AG04449 (cell line): Measurements from ENCODE around the gene APOBEC3B.
A peak's percentile ranks its signal among the peaks of the same experiment; 100 is the strongest.
"Not testable (repeated sequence)": the region's sequence is repeated elsewhere in the genome, so short reads cannot be mapped to it uniquely, and the experiment has no call there.

ENCODE experiments used
- CTCF ChIA-PET: fragments of 350-600 bp; formaldehyde crosslinking; extraction: SDS; loops from one replicate; lab custom pipeline; 2021; ENCODE audit warnings: antibody characterized with exemption; lab: Yijun Ruan, JAX
- POLR2A ChIA-PET: fragments of 400-600, 350-600 bp; formaldehyde crosslinking; extraction: SDS; loops from one replicate; lab custom pipeline; 2020; ENCODE audit warnings: antibody characterized with exemption, inconsistent platforms; lab: Yijun Ruan, JAX
- DNase-seq: peaks from one replicate; pipeline ENCODE4 v3.0.0-alpha.2; 2010; ENCODE audit warnings: low read depth, low spot score
- H3K4me3 ChIP-seq: 2 replicates; pipeline ENCODE4 v1.5.1; 2011; ENCODE audit warnings: low read depth, mild to moderate bottlenecking, control low read depth, low read length
- TF ChIP-seq, protein P1 (sequence below): IDR thresholded peaks from one replicate; pipeline ENCODE4 v1.5.1; 2011; ENCODE audit warnings: mild to moderate bottlenecking, moderate library complexity, low read length, control low read depth, inconsistent platforms; ENCODE audit not compliant: insufficient read depth; ENCODE audit errors: missing control alignments

The APOBEC3B gene

DNA sequence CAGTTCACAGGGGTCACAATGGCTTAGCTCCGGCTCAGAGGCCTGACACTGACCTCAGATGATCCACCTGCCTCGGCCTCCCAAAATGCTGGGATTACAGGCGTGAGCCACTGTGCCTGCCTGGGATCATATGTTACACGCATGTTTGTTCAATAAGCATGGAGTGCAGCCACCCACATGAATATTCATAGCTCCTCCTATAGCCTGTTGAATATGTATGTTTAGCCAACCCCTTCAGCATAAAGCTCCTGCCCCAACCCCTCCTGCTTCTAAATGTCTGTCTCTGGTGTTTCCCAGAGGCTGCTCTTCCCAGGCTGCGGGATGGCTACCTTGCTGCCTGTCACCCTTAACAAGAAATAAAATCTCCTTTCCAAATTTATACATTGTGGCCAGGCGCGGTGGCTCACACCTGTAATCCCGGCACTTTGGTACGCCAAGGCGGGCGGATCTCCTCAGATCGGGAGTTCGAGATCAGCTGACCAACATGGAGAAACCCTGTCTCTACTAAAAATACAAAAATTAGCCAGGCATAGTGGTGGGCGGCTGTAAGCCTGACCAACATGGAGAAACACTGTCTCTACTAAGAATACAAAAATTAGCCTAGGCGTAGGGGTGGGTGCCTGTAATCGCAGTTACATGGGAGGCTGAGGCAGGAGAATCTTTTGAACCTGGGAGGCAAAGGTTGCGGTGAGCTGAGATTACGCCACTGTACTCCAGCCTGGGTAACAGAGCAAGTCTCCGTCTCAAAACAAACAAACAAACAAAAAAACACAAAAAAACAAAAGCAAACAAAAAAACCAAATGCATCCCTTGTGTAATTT, 57.4 kb downstream of the APOBEC3B start:
- no peak overlapping the region for H3K4me3 ChIP-seq
- DNase-seq: no peak
- TF ChIP-seq, protein P1, sequence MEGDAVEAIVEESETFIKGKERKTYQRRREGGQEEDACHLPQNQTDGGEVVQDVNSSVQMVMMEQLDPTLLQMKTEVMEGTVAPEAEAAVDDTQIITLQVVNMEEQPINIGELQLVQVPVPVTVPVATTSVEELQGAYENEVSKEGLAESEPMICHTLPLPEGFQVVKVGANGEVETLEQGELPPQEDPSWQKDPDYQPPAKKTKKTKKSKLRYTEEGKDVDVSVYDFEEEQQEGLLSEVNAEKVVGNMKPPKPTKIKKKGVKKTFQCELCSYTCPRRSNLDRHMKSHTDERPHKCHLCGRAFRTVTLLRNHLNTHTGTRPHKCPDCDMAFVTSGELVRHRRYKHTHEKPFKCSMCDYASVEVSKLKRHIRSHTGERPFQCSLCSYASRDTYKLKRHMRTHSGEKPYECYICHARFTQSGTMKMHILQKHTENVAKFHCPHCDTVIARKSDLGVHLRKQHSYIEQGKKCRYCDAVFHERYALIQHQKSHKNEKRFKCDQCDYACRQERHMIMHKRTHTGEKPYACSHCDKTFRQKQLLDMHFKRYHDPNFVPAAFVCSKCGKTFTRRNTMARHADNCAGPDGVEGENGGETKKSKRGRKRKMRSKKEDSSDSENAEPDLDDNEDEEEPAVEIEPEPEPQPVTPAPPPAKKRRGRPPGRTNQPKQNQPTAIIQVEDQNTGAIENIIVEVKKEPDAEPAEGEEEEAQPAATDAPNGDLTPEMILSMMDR: no peak
- POLR2A ChIA-PET: no interaction called here
- CTCF ChIA-PET: interaction anchor here (0.8 to 2.0 kb wide), 3 partner anchors 11 to 170 kb away, joined by 3 to 5 read pairs (median 3); no protein-coding TSS in a partner anchor

DNA sequence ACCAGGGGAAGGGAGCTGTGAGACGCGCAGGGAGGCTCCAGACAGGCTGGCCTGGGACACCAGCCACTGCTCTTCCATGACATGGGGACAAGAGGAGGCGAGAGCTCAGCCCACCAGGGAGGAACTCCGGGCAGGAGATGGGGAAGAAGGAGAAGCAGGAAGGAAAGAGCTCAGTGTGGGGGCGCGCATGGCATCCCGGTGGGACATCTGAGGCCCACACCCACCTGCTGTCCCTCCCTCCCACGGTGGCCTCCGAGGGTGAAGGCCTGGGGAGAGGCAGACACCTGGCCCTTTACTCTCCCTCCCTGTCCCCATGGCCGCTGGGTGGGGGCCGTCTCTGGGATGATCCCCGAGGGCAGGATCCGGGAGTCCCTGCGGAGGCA, 58.0 kb downstream of the APOBEC3B start:
- CTCF ChIA-PET: interaction anchor here (0.8 to 1.0 kb wide), 2 partner anchors 11 to 19 kb away, joined by 3 read pairs; no protein-coding TSS in a partner anchor
- DNase-seq, POLR2A ChIA-PET: not testable (repeated sequence)
- peak overlapping the region; percentile 32 for H3K4me3 ChIP-seq

DNA sequence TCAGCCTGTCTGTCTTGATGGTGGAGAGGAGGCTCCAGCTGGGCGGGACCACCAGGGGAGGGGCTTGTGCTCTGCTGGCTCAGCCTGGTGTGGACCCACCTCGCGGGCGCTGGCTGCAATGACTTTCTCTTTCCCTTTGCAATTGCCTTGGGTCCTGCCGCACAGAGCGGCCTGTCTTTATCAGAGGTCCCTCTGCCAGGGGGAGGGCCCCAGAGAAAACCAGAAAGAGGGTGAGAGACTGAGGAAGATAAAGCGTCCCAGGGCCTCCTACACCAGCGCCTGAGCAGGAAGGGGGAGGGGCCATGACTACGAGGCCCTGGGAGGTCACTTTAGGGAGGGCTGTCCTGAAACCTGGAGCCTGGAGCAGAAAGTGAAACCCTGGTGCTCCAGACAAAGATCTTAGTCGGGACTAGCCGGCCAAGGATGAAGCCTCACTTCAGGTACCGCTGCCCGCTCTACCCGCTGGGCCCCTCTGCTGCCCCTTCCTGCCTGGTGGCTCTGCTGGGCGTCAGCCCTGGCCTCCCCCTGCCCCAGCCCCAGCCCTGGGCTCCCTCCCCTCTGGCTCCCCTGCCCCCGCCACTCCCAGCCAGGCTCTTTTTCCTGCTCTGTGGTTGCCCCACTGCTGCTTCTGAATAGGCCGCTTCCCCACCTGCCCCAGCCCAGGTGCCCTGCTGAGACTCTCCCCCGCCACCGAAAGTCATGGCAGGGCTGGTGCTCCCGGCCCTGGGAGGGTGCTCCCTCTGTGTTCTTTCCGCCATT, 58.6 kb downstream of the APOBEC3B start, which contains the start of gene APOBEC3F:
TSS of gene APOBEC3F (plus strand) at position 327 of the 759 bp plus-strand sequence. CDS start at position 424, 97 bp downstream.
- POLR2A ChIA-PET, DNase-seq: not testable (repeated sequence)
- CTCF ChIA-PET: interaction anchor here (0.8 kb wide), 1 partner anchor 19 kb away, joined by 3 read pairs; no protein-coding TSS in a partner anchor
- H3K4me3 ChIP-seq: peak within 1 kb of the TSS; percentile 72

DNA sequence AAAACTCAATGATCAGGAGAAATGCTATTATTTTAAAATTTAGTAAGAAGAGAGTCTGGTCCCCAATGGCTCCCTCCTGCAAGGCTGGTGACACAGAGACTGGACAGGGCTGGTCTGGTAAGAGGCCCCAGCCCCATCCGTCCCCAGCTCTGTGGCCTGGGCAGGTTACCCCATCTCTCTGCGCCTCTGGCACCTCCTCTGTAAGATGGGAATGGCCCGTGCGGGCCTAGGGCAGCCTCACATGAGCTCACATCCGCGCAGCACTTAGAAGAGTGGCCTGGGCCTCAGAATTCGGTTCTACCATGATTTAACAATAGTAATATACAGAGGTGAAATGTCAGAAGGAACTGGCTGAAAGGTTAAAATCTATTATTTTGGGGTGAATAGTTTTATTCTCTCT, 59.8 kb downstream of the APOBEC3B start:
- no peak for DNase-seq
- TF ChIP-seq, protein P1: no peak
- ChIA-PET CTCF (no interaction called here), POLR2A (no interaction called here)
- H3K4me3 ChIP-seq: no peak overlapping the region
